CD4-positive, alpha-beta T cell (primary cell): ENCODE data around the gene LAMA1. TPM values are rescaled to one million over a fixed set of nuclear protein-coding genes. Genes with fewer than 3 reads are reported as not detected.

Experiments
- ATAC-seq: fragments of 200-7000 bp; cut with Tn5 transposase; one replicate; pipeline ENCODE4 v1.10.0; 2022; ENCODE audit warnings: mild to moderate bottlenecking; ENCODE audit not compliant: poor library complexity
- CTCF ChIA-PET: fragments of 350-600 bp; sonication (Branson Sonifier 250); formaldehyde crosslinking; loops from one replicate; lab custom pipeline; 2021; ENCODE audit warnings: antibody characterized with exemption, inconsistent platforms; lab: Charles Lee
- POLR2A ChIA-PET: fragments of 350-600 bp; sonication (Branson Sonifier 250); formaldehyde crosslinking; loops from one replicate; lab custom pipeline; 2021; ENCODE audit warnings: antibody characterized with exemption, inconsistent platforms; lab: Charles Lee
- DNase-seq, 14 experiments: peaks; one replicate each; pipeline ENCODE4 v3.0.0-alpha.2; 2013 to 2020; ENCODE audit warnings: mixed read lengths in 2 of 14
- H3K27ac ChIP-seq, 2 donors: one replicate each; pipeline versions ENCODE4 v1.5.1 to v1.7.0; 2013; ENCODE audit warnings: low read length in 2 of 2, low read depth in 1 of 2, mild to moderate bottlenecking in 1 of 2
- H3K27me3 ChIP-seq, 2 experiments: 1 replicate in 1 of 2; 2 replicates in 1 of 2; pipeline versions ENCODE4 v1.6.1 to v1.7.0; 2013; ENCODE audit warnings: low read length in 2 of 2, control low read depth in 1 of 2, mild to moderate bottlenecking in 1 of 2, moderate library complexity in 1 of 2; ENCODE audit not compliant: insufficient read depth in 2 of 2, control insufficient read depth in 1 of 2
- H3K36me3 ChIP-seq: one replicate; pipeline ENCODE4 v1.6.1; 2013; ENCODE audit warnings: low read length, control low read depth; ENCODE audit not compliant: insufficient read depth
- H3K4me1 ChIP-seq: one replicate; pipeline ENCODE4 v1.6.1; 2013; ENCODE audit warnings: low read length, control low read depth; ENCODE audit not compliant: insufficient read depth
- H3K4me3 ChIP-seq: one replicate; pipeline ENCODE4 v1.5.1; 2013; ENCODE audit warnings: mild to moderate bottlenecking, low read length, moderate library complexity
- H3K9me3 ChIP-seq, 2 experiments: 1 replicate in 1 of 2; 2 replicates in 1 of 2; pipeline versions ENCODE4 v1.6.1 to v1.7.0; 2013; ENCODE audit warnings: low read length in 2 of 2, mild to moderate bottlenecking in 2 of 2, control low read depth in 1 of 2, moderate library complexity in 1 of 2; ENCODE audit not compliant: control insufficient read depth in 1 of 2, insufficient read depth in 1 of 2
- H3K27ac Mint-ChIP-seq: one replicate; pipeline ENCODE4 v1.8.0; 2020; ENCODE audit warnings: mixed read lengths
- H3K27me3 Mint-ChIP-seq: one replicate; pipeline ENCODE4 v1.8.0; 2021; ENCODE audit warnings: mixed read lengths
- H3K36me3 Mint-ChIP-seq: one replicate; pipeline ENCODE4 v1.8.0; 2021; ENCODE audit warnings: low read depth, mixed read lengths
- H3K4me1 Mint-ChIP-seq: one replicate; pipeline ENCODE4 v1.8.0; 2021; ENCODE audit warnings: low read depth, mixed read lengths
- H3K4me3 Mint-ChIP-seq: one replicate; pipeline ENCODE4 v1.8.0; 2020; ENCODE audit warnings: mild to moderate bottlenecking, mixed read lengths
- H3K9me3 Mint-ChIP-seq: one replicate; pipeline ENCODE4 v1.8.0; 2020; ENCODE audit warnings: mixed read lengths
- CTCF ChIP-seq: fragments of 200-600 bp; IDR thresholded peaks from one replicate; pipeline ENCODE4 v1.8.0; 2022; ENCODE audit warnings: antibody characterized with exemption, mild to moderate bottlenecking
- intact Hi-C, 2 experiments: fragments of 100-400 bp; cut with DNase I in 1 of 2; cut with micrococcal nuclease in 1 of 2; formaldehyde crosslinking; loops; one replicate each; pipeline versions ENCODE4 v1.15.1 to v1.9.0; 2023 to 2025; cut with DNase I, micrococcal nuclease
- total RNA-seq, 174 experiments: library from RNA in 2 of 174; stranded (reverse) in 2 of 174; gene quantifications; one replicate each; pipeline ENCODE4 v1.2.3 and lab custom pipeline; 2021 to 2026

Gene LAMA1
- total RNA-seq, 2 experiments from 2014 or later, result not detected

GRCh38 chr18:7062236-7062635 lies 55.4 kb downstream of the LAMA1 start:
- Mint-ChIP-seq H3K4me3 (no peak overlapping the region), H3K36me3 (no peaks in the 10 kb centered on the region), H3K9me3 (no peaks in the 10 kb centered on the region), H3K27ac (no peak overlapping the region), H3K4me1 (no peaks in the 10 kb centered on the region), H3K27me3 (no peaks in the 10 kb centered on the region)
- H3K27ac ChIP-seq, result no peak overlapping the region
- no peaks in the 10 kb centered on the region for H3K4me1 ChIP-seq
- no peak overlapping the region for H3K4me3 ChIP-seq
- ChIA-PET POLR2A (no interaction called here), CTCF (no interaction called here)
- no peak for ATAC-seq
- no peak for TF ChIP-seq CTCF
- no peaks in the 10 kb centered on the region for H3K36me3 ChIP-seq
- H3K9me3 ChIP-seq, result peaks cover 0 to 5% of the 10 kb centered on the region in 2 experiments
- no peak for DNase-seq
- H3K27me3 ChIP-seq, result no peaks in the 10 kb centered on the region
- intact Hi-C loops, result no loop called here

GRCh38 chr18:7059276-7059675 lies 58.3 kb downstream of the LAMA1 start:
- H3K27me3 ChIP-seq, result no peaks in the 10 kb centered on the region
- H3K4me1 Mint-ChIP-seq, result no peaks in the 10 kb centered on the region
- H3K27me3 Mint-ChIP-seq, result no peaks in the 10 kb centered on the region
- H3K4me3 Mint-ChIP-seq, result no peak overlapping the region
- DNase-seq (no peak), ATAC-seq (no peak)
- intact Hi-C loops, result no loop called here
- no peaks in the 10 kb centered on the region for H3K4me1 ChIP-seq
- no peaks in the 10 kb centered on the region for H3K9me3 Mint-ChIP-seq
- TF ChIP-seq CTCF, result no peak
- H3K27ac Mint-ChIP-seq, result no peak overlapping the region
- POLR2A ChIA-PET, result no interaction called here
- no peaks in the 10 kb centered on the region for H3K36me3 Mint-ChIP-seq
- no peak overlapping the region for H3K27ac ChIP-seq
- no peaks in the 10 kb centered on the region for H3K36me3 ChIP-seq
- CTCF ChIA-PET, result no interaction called here
- peaks cover 0 to 14% of the 10 kb centered on the region in 2 experiments for H3K9me3 ChIP-seq
- H3K4me3 ChIP-seq, result no peak overlapping the region

GRCh38 chr18:7056026-7056425 lies 61.6 kb downstream of the LAMA1 start:
- no peak overlapping the region for H3K27ac Mint-ChIP-seq
- peaks cover 4% of the 10 kb centered on the region for H3K27me3 Mint-ChIP-seq
- Histone ChIP-seq H3K36me3 (no peaks in the 10 kb centered on the region), H3K4me1 (no peaks in the 10 kb centered on the region), H3K27ac (no peak overlapping the region), H3K4me3 (no peak overlapping the region), H3K9me3 (peaks cover 0 to 19% of the 10 kb centered on the region in 2 experiments), H3K27me3 (no peaks in the 10 kb centered on the region)
- no peak for TF ChIP-seq CTCF
- CTCF ChIA-PET, result no interaction called here
- no peaks in the 10 kb centered on the region for H3K9me3 Mint-ChIP-seq
- intact Hi-C loops, result no loop called here
- H3K36me3 Mint-ChIP-seq, result no peaks in the 10 kb centered on the region
- no peak for ATAC-seq
- no peak overlapping the region for H3K4me3 Mint-ChIP-seq
- no peaks in the 10 kb centered on the region for H3K4me1 Mint-ChIP-seq
- POLR2A ChIA-PET, result no interaction called here
- no peak for DNase-seq
